CD4-positive, alpha-beta memory T cell (primary cell): ENCODE measurements around the gene WDR31. TPM values are rescaled to one million over a fixed set of nuclear protein-coding genes. Genes with fewer than 3 reads are reported as not detected.
"Not testable (repeated sequence)": the region's sequence is repeated elsewhere in the genome, so short reads cannot be mapped to it uniquely, and the experiment has no call there.

Experiments used
- CTCF ChIA-PET: fragments of 350-600 bp; sonication (Branson Sonifier 250); formaldehyde crosslinking; loops from one replicate; lab custom pipeline; 2021; ENCODE audit warnings: inconsistent platforms; ENCODE audit not compliant: partially characterized antibody; lab: Charles Lee
- POLR2A ChIA-PET: fragments of 350-600 bp; sonication (Branson Sonifier 250); formaldehyde crosslinking; loops from one replicate; lab custom pipeline; 2021; ENCODE audit not compliant: partially characterized antibody; lab: Charles Lee
- DNase-seq, 5 donors: peaks; one replicate each; pipeline versions ENCODE4 v3.0.0 to v3.0.0-alpha.2; 2020 to 2022; ENCODE audit warnings: mixed read lengths in 1 of 5
- H3K27ac ChIP-seq: one replicate; pipeline ENCODE4 v1.7.0; 2013; ENCODE audit warnings: low read depth, low read length
- H3K27me3 ChIP-seq: 2 replicates; pipeline ENCODE4 v1.7.0; 2013; ENCODE audit warnings: mild to moderate bottlenecking, low read length, moderate library complexity; ENCODE audit not compliant: insufficient read depth
- H3K36me3 ChIP-seq: 2 replicates; pipeline ENCODE4 v1.7.0; 2013; ENCODE audit warnings: mild to moderate bottlenecking, low read length, moderate library complexity; ENCODE audit not compliant: insufficient read depth
- H3K4me1 ChIP-seq: 2 replicates; pipeline ENCODE4 v1.7.0; 2013; ENCODE audit warnings: mild to moderate bottlenecking, low read length, moderate library complexity; ENCODE audit not compliant: insufficient read depth
- H3K4me3 ChIP-seq, 2 donors: one replicate each; pipeline ENCODE4 v1.7.0; 2013; ENCODE audit warnings: low read length in 2 of 2, mild to moderate bottlenecking in 1 of 2
- H3K9me3 ChIP-seq, 2 donors: one replicate each; pipeline ENCODE4 v1.7.0; 2013; ENCODE audit warnings: low read length in 2 of 2, control low read depth in 1 of 2; ENCODE audit not compliant: control insufficient read depth in 1 of 2
- H3K27ac Mint-ChIP-seq, 7 donors: one replicate each; pipeline ENCODE4 v1.8.0; 2020 to 2021; ENCODE audit warnings: mixed read lengths in 7 of 7, mild to moderate bottlenecking in 6 of 7, inconsistent platforms in 3 of 7, moderate library complexity in 3 of 7
- H3K27me3 Mint-ChIP-seq, 2 donors: one replicate each; pipeline ENCODE4 v1.8.0; 2020 to 2021; ENCODE audit warnings: mixed read lengths in 2 of 2
- H3K36me3 Mint-ChIP-seq, 2 donors: one replicate each; pipeline ENCODE4 v1.8.0; 2020 to 2021; ENCODE audit warnings: mixed read lengths in 2 of 2, inconsistent platforms in 1 of 2, mild to moderate bottlenecking in 1 of 2
- H3K4me1 Mint-ChIP-seq, 4 donors: one replicate each; pipeline ENCODE4 v1.8.0; 2020 to 2021; ENCODE audit warnings: mixed read lengths in 4 of 4, mild to moderate bottlenecking in 1 of 4
- H3K4me3 Mint-ChIP-seq, 8 donors: one replicate each; pipeline ENCODE4 v1.8.0; 2020 to 2021; ENCODE audit warnings: mixed read lengths in 8 of 8, mild to moderate bottlenecking in 7 of 8, moderate library complexity in 6 of 8, inconsistent platforms in 3 of 8
- H3K9me3 Mint-ChIP-seq, 8 donors: one replicate each; pipeline ENCODE4 v1.8.0; 2020 to 2021; ENCODE audit warnings: mixed read lengths in 8 of 8, mild to moderate bottlenecking in 5 of 8, inconsistent platforms in 3 of 8, moderate library complexity in 1 of 8
- intact Hi-C: fragments of 100-400 bp; cut with micrococcal nuclease; formaldehyde crosslinking; loops from one replicate; pipeline ENCODE4 v1.15.1; 2023
- polyA plus RNA-seq, 2 donors: library from polyadenylated mRNA; unstranded; fragments of 300-500 nt; fragmentation: Illumina TruSeq; gene quantifications; one replicate each; pipeline ENCODE4 v1.2.3, GENCODE V29; 2021
- total RNA-seq, 2 experiments: library from RNA; stranded (reverse); gene quantifications; one replicate each; pipeline ENCODE4 v1.2.3, GENCODE V29; 2021

WDR31 gene
- total and polyA plus RNA-seq, 4 experiments from 2014 or later = 0.33 to 0.89 (median 0.67) TPM; not detected in 1

DNA sequence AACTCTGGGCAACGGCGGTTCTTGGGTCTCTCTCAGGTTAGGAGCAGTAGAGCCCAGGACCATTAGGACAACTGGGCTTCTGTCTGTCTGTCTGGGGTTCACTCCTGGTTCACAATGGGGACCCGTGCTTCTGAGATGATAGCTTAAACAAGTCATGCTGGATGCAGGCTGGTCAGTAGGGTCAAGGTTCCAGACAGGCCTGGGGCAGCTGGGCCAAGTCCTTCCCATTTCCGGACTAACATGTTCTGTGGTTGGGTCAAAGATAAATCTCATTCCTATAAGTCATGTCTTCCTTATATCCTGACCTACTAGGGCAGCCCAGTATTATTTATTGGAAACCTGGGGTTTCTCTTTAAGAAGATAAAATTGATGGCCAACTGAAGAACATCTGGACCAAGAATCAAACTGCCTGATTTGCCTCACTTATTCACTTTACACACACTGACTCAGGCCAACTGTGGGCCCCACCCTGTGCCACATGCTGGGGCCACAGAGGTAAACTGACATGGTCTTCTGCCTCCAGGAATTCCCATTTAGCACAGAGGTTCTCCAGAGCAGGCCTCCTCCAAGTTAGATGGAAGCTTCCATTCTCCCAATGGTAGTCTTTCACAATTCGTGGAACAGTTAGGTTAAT, 28.4 kb upstream of the WDR31 start:
- no peaks in the 10 kb centered on the region for H3K27me3 Mint-ChIP-seq
- H3K36me3 Mint-ChIP-seq = peaks cover 0 to 11% of the 10 kb centered on the region in 2 donors
- H3K36me3 ChIP-seq = peaks cover 8% of the 10 kb centered on the region
- intact Hi-C loops = no loop called here
- no peak for DNase-seq
- H3K4me3 Mint-ChIP-seq = no peak overlapping the region
- H3K27ac ChIP-seq = no peak overlapping the region
- no peaks in the 10 kb centered on the region for H3K4me1 ChIP-seq
- peak overlapping the region in 1 of 7 donors; percentile 47 for H3K27ac Mint-ChIP-seq
- H3K4me3 ChIP-seq = no peak overlapping the region
- no peaks in the 10 kb centered on the region for H3K9me3 ChIP-seq
- H3K9me3 Mint-ChIP-seq = peaks cover 0 to 2% (median 0%) of the 10 kb centered on the region in 8 donors
- ChIA-PET CTCF (no interaction called here), POLR2A (no interaction called here)
- H3K4me1 Mint-ChIP-seq = no peaks in the 10 kb centered on the region
- no peaks in the 10 kb centered on the region for H3K27me3 ChIP-seq

DNA sequence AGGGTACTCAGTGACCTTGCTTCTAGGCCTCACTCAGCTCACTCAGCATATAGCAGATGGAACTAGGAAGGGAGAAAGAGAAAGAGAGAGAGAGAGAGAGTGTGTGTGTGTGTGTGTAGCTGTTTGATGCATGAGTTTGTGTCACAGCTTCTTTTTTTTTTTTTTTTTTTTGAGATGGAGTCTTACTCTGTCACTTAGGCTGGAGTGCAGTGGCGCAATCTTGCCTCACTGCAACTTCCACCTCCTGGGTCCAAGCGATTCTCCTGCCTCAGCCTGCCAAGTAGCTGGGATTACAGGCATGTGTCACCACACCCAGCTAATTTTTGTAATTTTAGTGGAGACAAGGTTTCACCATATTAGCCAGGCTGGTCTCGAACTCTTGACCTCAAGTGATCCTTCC, 25.6 kb upstream of the WDR31 start:
- H3K27ac Mint-ChIP-seq, H3K4me1 Mint-ChIP-seq, H3K4me3 Mint-ChIP-seq, H3K27me3 Mint-ChIP-seq, intact Hi-C loops, POLR2A ChIA-PET, H3K36me3 ChIP-seq, H3K9me3 ChIP-seq, H3K27me3 ChIP-seq, H3K36me3 Mint-ChIP-seq, H3K4me3 ChIP-seq, H3K4me1 ChIP-seq, DNase-seq, H3K9me3 Mint-ChIP-seq, H3K27ac ChIP-seq: not testable (repeated sequence)
- CTCF ChIA-PET = interaction anchor here (1.2 to 1.6 kb wide), 2 partner anchors 11 to 36 kb away, joined by 3 to 7 read pairs; partner anchors contain the start of gene HDHD3

- CTCF ChIA-PET = interaction anchor here (1.2 to 1.6 kb wide), 2 partner anchors 11 to 37 kb away, joined by 3 to 7 read pairs; partner anchors contain the start of gene HDHD3
These were observed 24.9 kb upstream of the WDR31 start for GRCh38 chr9:113364951-113365350.

DNA sequence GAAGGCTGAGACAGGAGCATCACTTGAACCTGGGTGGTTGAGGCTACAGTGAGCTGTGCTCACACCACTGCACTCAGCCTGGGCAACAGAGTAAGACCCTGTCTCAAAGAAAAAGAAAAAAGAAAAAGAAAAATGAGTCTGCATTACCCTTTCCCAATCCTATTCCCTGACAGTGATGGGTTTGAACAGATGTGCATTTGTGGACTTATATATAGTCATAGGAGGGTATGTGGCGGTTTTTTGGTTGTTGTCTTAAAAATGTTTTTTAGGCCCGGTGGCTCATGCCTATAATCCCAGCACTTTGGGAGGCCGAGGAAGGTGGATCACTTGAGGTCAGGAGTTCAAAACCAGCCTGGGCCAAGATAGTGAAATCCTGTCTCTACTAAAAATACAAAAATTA, 23.3 kb upstream of the WDR31 start:
- H3K27me3 ChIP-seq = no peaks in the 10 kb centered on the region
- ChIA-PET POLR2A (no interaction called here), CTCF (interaction anchor here (1.4 kb wide), 1 partner anchor 251 kb away, joined by 3 read pairs; no protein-coding TSS in a partner anchor)
- Mint-ChIP-seq H3K27me3 (peaks cover 0 to 2% of the 10 kb centered on the region in 2 donors), H3K4me1 (no peaks in the 10 kb centered on the region), H3K27ac (no peak overlapping the region), H3K9me3 (peaks cover 0 to 2% (median 0%) of the 10 kb centered on the region in 8 donors), H3K36me3 (no peaks in the 10 kb centered on the region), H3K4me3 (no peak overlapping the region)
- no peaks in the 10 kb centered on the region for H3K36me3 ChIP-seq
- H3K27ac ChIP-seq = no peak overlapping the region
- DNase-seq = no peak
- H3K9me3 ChIP-seq = no peaks in the 10 kb centered on the region
- no peak overlapping the region for H3K4me3 ChIP-seq
- intact Hi-C loops = no loop called here
- H3K4me1 ChIP-seq = no peaks in the 10 kb centered on the region

More at GRCh38 chr9:113364951-113365350, 24.9 kb upstream of the WDR31 start:
- no peaks in the 10 kb centered on the region for H3K27me3 ChIP-seq
- Mint-ChIP-seq H3K4me1 (no peaks in the 10 kb centered on the region), H3K36me3 (no peaks in the 10 kb centered on the region), H3K27me3 (no peaks in the 10 kb centered on the region), H3K9me3 (peaks cover 0 to 2% (median 0%) of the 10 kb centered on the region in 8 donors), H3K27ac (no peak overlapping the region), H3K4me3 (no peak overlapping the region)
- H3K4me1 ChIP-seq = no peaks in the 10 kb centered on the region
- H3K4me3 ChIP-seq = no peak overlapping the region
- H3K9me3 ChIP-seq = no peaks in the 10 kb centered on the region
- no peak for DNase-seq
- H3K27ac ChIP-seq = no peak overlapping the region
- H3K36me3 ChIP-seq = no peaks in the 10 kb centered on the region
- intact Hi-C loops = no loop called here
- POLR2A ChIA-PET = no interaction called here

GRCh38 chr9:113361304-113362018, 21.4 kb upstream of the WDR31 start:
- intact Hi-C loops = no loop called here
- peaks cover 0 to 2% (median 0%) of the 10 kb centered on the region in 8 donors for H3K9me3 Mint-ChIP-seq
- Histone ChIP-seq H3K27me3 (no peaks in the 10 kb centered on the region), H3K36me3 (no peaks in the 10 kb centered on the region), H3K4me1 (no peaks in the 10 kb centered on the region), H3K9me3 (no peaks in the 10 kb centered on the region), H3K27ac (no peak overlapping the region), H3K4me3 (no peak overlapping the region)
- POLR2A ChIA-PET = no interaction called here
- H3K4me3 Mint-ChIP-seq = no peak overlapping the region
- no peak for DNase-seq
- H3K27me3 Mint-ChIP-seq = peaks cover 0 to 7% of the 10 kb centered on the region in 2 donors
- no peaks in the 10 kb centered on the region for H3K4me1 Mint-ChIP-seq
- no peaks in the 10 kb centered on the region for H3K36me3 Mint-ChIP-seq
- CTCF ChIA-PET = interaction anchor here (1.0 kb wide), 1 partner anchor 297 kb away, joined by 3 read pairs; no protein-coding TSS in a partner anchor
- no peak overlapping the region for H3K27ac Mint-ChIP-seq

DNA sequence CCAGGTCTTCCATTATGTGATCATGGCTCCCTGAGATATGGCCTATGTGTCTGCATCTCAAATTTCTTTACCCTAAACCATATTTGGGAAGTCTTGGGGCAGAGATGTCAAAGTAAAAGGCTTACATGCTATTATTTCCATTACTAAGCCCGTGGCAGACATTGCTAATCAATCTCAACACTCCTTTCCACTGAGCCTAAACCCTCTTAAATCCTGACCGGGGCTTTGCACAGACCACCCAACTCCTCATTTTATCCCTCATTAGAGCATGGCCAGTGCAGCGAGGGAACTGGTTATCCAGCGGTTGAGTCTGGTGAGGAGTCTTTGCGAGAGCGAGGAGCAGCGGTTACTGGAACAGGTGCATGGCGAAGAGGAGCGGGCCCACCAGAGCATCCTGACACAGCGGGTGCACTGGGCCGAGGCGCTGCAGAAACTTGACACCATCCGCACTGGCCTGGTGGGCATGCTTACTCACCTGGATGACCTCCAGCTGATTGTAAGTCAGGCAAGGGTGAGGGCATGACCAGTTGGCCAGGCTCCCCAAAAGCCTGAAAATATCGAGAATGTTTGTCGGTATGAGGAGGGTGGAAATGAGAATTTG, 20.3 kb upstream of the WDR31 start:
- ChIA-PET POLR2A (no interaction called here), CTCF (no interaction called here)
- Mint-ChIP-seq H3K27ac (no peak overlapping the region), H3K27me3 (peaks cover 3 to 8% of the 10 kb centered on the region in 2 donors), H3K9me3 (no peaks in the 10 kb centered on the region), H3K4me1 (no peaks in the 10 kb centered on the region), H3K36me3 (no peaks in the 10 kb centered on the region), H3K4me3 (no peak overlapping the region)
- H3K4me1 ChIP-seq = no peaks in the 10 kb centered on the region
- intact Hi-C loops = no loop called here
- H3K27me3 ChIP-seq = no peaks in the 10 kb centered on the region
- no peak for DNase-seq
- H3K4me3 ChIP-seq = no peak overlapping the region
- H3K9me3 ChIP-seq = no peaks in the 10 kb centered on the region
- H3K36me3 ChIP-seq = no peaks in the 10 kb centered on the region
- no peak overlapping the region for H3K27ac ChIP-seq

GRCh38 chr9:113359385-113359784, 19.3 kb upstream of the WDR31 start:
- Histone ChIP-seq H3K36me3 (no peaks in the 10 kb centered on the region), H3K4me3 (no peak overlapping the region), H3K27me3 (no peaks in the 10 kb centered on the region), H3K4me1 (no peaks in the 10 kb centered on the region), H3K27ac (no peak overlapping the region), H3K9me3 (no peaks in the 10 kb centered on the region)
- Mint-ChIP-seq H3K4me1 (no peaks in the 10 kb centered on the region), H3K4me3 (no peak overlapping the region), H3K36me3 (no peaks in the 10 kb centered on the region), H3K9me3 (no peaks in the 10 kb centered on the region), H3K27ac (no peak overlapping the region), H3K27me3 (peaks cover 3 to 8% of the 10 kb centered on the region in 2 donors)
- intact Hi-C loops = no loop called here
- no peak for DNase-seq
- ChIA-PET CTCF (no interaction called here), POLR2A (no interaction called here)
